ENCODE data around the gene NAV1.

- no peak for TF ChIP-seq POLR2A (IDR thresholded peaks at IDR 0.05; ENCODE audit: low read depth, low read length)
- no peak for TF ChIP-seq POLR2AphosphoS5 (IDR thresholded peaks at IDR 0.05; ENCODE audit: low read depth, low read length)
- no peak for TF ChIP-seq SPI1 (IDR thresholded peaks at IDR 0.05; ENCODE audit: low read depth, low read length)
- no peak for TF ChIP-seq TAF1 (IDR thresholded peaks at IDR 0.05; ENCODE audit: low read depth, low read length)
Observed at GRCh38 chr1:201554789-201555592, 16.1 kb downstream of the NAV1 start.

Measured in GM12891 (cell line).